GM23248 (cell line): ENCODE results near the gene MEGF11.

Experiments
- EZH2 ChIP-seq: fragments of 200-600 bp; sonication (generic); IDR thresholded peaks from 2 replicates; pipeline ENCODE4 v1.6.1; 2018; ENCODE audit warnings: antibody characterized with exemption, mild to moderate bottlenecking; ENCODE audit not compliant: insufficient read depth, poor library complexity, severe bottlenecking
- EZH2phosphoT487 ChIP-seq: fragments of 200-600 bp; sonication (generic); IDR thresholded peaks from 2 replicates; pipeline ENCODE4 v1.6.1; 2018; ENCODE audit warnings: antibody characterized with exemption, moderate library complexity, mild to moderate bottlenecking, low read depth; ENCODE audit not compliant: insufficient read depth

DNA sequence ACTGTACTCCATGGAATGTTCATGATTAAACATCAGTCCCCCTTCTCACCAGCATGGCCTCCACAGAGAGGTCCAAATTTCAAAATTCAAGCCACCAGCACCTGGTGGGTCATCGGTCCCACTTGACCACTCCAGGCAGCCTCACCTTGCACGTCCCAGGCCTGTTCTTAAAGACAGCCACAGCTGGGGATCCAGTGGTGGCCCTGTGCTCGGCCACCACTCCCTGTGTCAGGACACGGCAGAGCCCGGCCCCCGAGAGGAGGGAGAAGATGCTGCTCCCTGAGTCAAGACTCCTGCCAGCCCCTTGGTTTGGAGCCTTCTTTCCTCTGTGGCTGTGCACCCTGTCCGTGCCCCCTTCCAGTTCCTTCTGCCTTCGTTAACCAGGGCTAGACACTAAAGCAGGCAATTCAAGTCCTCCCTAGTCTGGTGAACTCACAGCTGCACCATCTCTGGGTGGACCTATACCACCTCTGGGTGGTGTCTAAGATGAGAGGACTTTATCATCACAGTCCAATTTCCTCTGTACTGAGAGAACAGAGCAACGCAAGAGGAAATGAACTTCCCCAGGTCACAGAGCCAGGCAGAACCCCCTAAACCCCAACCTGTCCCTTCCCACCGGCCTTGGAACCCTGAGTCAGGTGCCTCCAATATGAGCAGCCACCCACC lies 97.1 kb downstream of the MEGF11 start:
- TF ChIP-seq EZH2 = no peak
- no peak for TF ChIP-seq EZH2phosphoT487
